ENCODE data around the gene LPO.
A peak's percentile ranks its signal among the peaks of the same experiment; 100 is the strongest.

The LPO gene

GRCh38 chr17:58229881-58230280 lies 8.5 kb upstream of the LPO start:
- DNase-seq: no peak

GRCh38 chr17:58231641-58232040 lies 6.7 kb upstream of the LPO start:
- DNase-seq: no peak

- DNase-seq: no peak
These were observed 5.7 kb upstream of the LPO start for GRCh38 chr17:58232707-58233156.

- no peak for DNase-seq
These were observed 4.8 kb upstream of the LPO start for GRCh38 chr17:58233543-58233942.

- no peak for DNase-seq
These were observed 3.9 kb upstream of the LPO start for GRCh38 chr17:58234512-58234911.

- no peak for DNase-seq
These were observed 2.6 kb upstream of the LPO start for GRCh38 chr17:58235821-58236220.

- DNase-seq: no peak
These were observed 2.0 kb upstream of the LPO start for GRCh38 chr17:58236394-58236793.

- no peak for DNase-seq
These were observed 1.6 kb downstream of the LPO start for GRCh38 chr17:58239987-58240386.

- no peak for DNase-seq
These were observed 3.9 kb downstream of the LPO start for GRCh38 chr17:58242171-58242784.

GRCh38 chr17:58244963-58245362 lies 6.6 kb downstream of the LPO start:
- no peak for DNase-seq

- DNase-seq: no peak
These were observed 7.2 kb downstream of the LPO start for GRCh38 chr17:58245428-58246103.

- DNase-seq: no peak
These were observed 7.8 kb downstream of the LPO start for GRCh38 chr17:58246104-58246740.

- DNase-seq: no peak
These were observed 8.4 kb downstream of the LPO start for GRCh38 chr17:58246781-58247180.

- no peak for DNase-seq
These were observed 9.4 kb downstream of the LPO start for GRCh38 chr17:58247511-58248363.

GRCh38 chr17:58248955-58249269 lies 10.5 kb downstream of the LPO start:
- no peak for DNase-seq

- peak; percentile 3 for DNase-seq
These were observed 11.1 kb downstream of the LPO start for GRCh38 chr17:58249270-58250133.

- DNase-seq: no peak
These were observed 12.1 kb downstream of the LPO start for GRCh38 chr17:58250344-58251011.

- DNase-seq: no peak
These were observed 13.8 kb downstream of the LPO start for GRCh38 chr17:58252141-58252540.

- DNase-seq: no peak
These were observed 14.7 kb downstream of the LPO start for GRCh38 chr17:58253082-58253481.

GRCh38 chr17:58254803-58255202 lies 16.4 kb downstream of the LPO start:
- no peak for DNase-seq

GRCh38 chr17:58262149-58262548 lies 23.8 kb downstream of the LPO start:
- no peak for DNase-seq

- no peak for DNase-seq
These were observed 25.4 kb downstream of the LPO start for GRCh38 chr17:58263773-58264172.

Data from NCI-H1048 (cell line).